ENCODE results near the gene TANC1.
"Not testable (repeated sequence)": the region's sequence is repeated elsewhere in the genome, so short reads cannot be mapped to it uniquely, and the experiment has no call there.

The TANC1 gene

DNA sequence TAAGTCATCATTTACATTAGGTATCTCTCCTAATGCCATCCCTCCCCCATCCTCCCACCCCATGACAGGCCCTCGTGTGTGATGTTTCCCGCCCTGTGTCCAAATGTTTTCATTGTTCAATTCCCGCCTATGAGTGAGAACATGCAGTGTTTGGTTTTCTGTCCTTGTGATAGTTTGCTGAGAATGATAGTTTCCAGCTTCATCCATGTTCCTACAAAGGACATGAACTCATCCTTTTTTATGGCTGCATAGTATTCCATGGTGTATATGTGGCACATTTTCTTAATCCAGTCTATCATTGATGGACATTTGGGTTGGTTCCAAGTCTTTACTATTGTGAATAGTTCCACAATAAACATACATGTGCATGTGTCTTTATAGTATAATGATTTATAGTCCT is 68.0 kb downstream of the TANC1 start:
- H4K8ac ChIP-seq (ENCODE audit: low read depth, low read length); H3K18ac ChIP-seq (ENCODE audit: low read length); H2BK12ac ChIP-seq (ENCODE audit: low read length); H3K4me2 ChIP-seq (ENCODE audit: insufficient read depth, low read length, poor library complexity, severe bottlenecking); H3K27ac ChIP-seq (replicated peaks; ENCODE audit: low read length); H2AFZ ChIP-seq (ENCODE audit: low read length); H3K36me3 ChIP-seq (replicated peaks in 1 of 2; ENCODE audit: control insufficient read depth in 2 of 2, insufficient read depth in 2 of 2, low read length in 2 of 2); H3K79me1 ChIP-seq (ENCODE audit: low read depth, low read length); H3K27me3 ChIP-seq (ENCODE audit: control insufficient read depth in 3 of 3, insufficient read depth in 3 of 3, low read depth in 1 of 3, low read length in 3 of 3); H4K91ac ChIP-seq (ENCODE audit: low read depth, low read length, poor library complexity); DNase-seq (ENCODE audit: low spot score); H3K23ac ChIP-seq (ENCODE audit: low read depth, low read length, poor library complexity); H2BK120ac ChIP-seq (ENCODE audit: low read depth, low read length); H3K9ac ChIP-seq (ENCODE audit: low read depth, low read length, poor library complexity); H3K14ac ChIP-seq (ENCODE audit: low read length); H2BK15ac ChIP-seq (ENCODE audit: low read length); H2AK5ac ChIP-seq (ENCODE audit: low read depth, low read length); H3K4ac ChIP-seq (ENCODE audit: low read length); H3K4me3 ChIP-seq (ENCODE audit: low read length in 2 of 2); H2BK5ac ChIP-seq (ENCODE audit: low read length); H3K9me3 ChIP-seq (replicated peaks in 1 of 2; ENCODE audit: control insufficient read depth in 2 of 2, insufficient read depth in 1 of 2, low read depth in 1 of 2, low read length in 2 of 2): not testable (repeated sequence)
- H3K4me1 ChIP-seq (ENCODE audit: control insufficient read depth in 2 of 2, insufficient read depth in 1 of 2, low read depth in 1 of 2, low read length in 2 of 2): peaks cover 0 to 14% of the 10 kb centered on the region in 2 donors
- WGBS, 2 donors (ENCODE audit: extremely low coverage in 2 of 2, insufficient read length in 2 of 2, insufficient replicate concordance in 1 of 2): no CpG with 5 or more reads among the region's 3 CpGs

DNA sequence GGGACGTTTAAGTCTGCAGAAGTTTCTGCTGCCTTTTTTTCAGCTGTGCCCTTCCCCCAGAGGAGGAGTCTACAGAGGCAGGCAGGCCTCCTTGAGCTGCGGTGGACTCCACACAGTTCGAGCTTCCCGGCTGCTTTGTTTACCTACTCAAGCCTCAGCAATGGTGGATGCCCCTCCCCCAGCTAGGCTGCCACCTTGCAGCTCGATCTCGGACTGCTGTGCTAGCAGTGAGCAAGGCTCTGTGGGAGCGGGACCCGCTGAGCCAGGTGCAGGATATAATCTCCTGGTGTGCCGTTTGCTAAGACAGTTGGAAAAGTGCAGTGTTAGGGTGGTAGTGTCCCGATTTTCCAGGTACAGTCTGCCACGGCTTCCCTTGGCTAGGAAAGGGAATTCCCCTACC is 72.9 kb downstream of the TANC1 start:
- H3K23ac ChIP-seq (ENCODE audit: low read depth, low read length, poor library complexity); H3K4me1 ChIP-seq (ENCODE audit: control insufficient read depth in 2 of 2, insufficient read depth in 1 of 2, low read depth in 1 of 2, low read length in 2 of 2); H3K18ac ChIP-seq (ENCODE audit: low read length); H3K4ac ChIP-seq (ENCODE audit: low read length); H3K9ac ChIP-seq (ENCODE audit: low read depth, low read length, poor library complexity); H3K27ac ChIP-seq (replicated peaks; ENCODE audit: low read length); DNase-seq (ENCODE audit: low spot score); H3K4me2 ChIP-seq (ENCODE audit: insufficient read depth, low read length, poor library complexity, severe bottlenecking); H2AFZ ChIP-seq (ENCODE audit: low read length); H3K27me3 ChIP-seq (ENCODE audit: control insufficient read depth in 3 of 3, insufficient read depth in 3 of 3, low read depth in 1 of 3, low read length in 3 of 3); H2BK15ac ChIP-seq (ENCODE audit: low read length); H3K79me1 ChIP-seq (ENCODE audit: low read depth, low read length); H4K8ac ChIP-seq (ENCODE audit: low read depth, low read length); H4K91ac ChIP-seq (ENCODE audit: low read depth, low read length, poor library complexity); H2BK5ac ChIP-seq (ENCODE audit: low read length); H2BK120ac ChIP-seq (ENCODE audit: low read depth, low read length); H3K14ac ChIP-seq (ENCODE audit: low read length); H2BK12ac ChIP-seq (ENCODE audit: low read length); H2AK5ac ChIP-seq (ENCODE audit: low read depth, low read length); H3K36me3 ChIP-seq (replicated peaks in 1 of 2; ENCODE audit: control insufficient read depth in 2 of 2, insufficient read depth in 2 of 2, low read length in 2 of 2): not testable (repeated sequence)
- no CpG with 5 or more reads among the region's 11 CpGs for WGBS, 2 donors (ENCODE audit: extremely low coverage in 2 of 2, insufficient read length in 2 of 2, insufficient replicate concordance in 1 of 2)
- peak overlapping the region in 1 of 2 donors; percentile 39 for H3K4me3 ChIP-seq (ENCODE audit: low read length in 2 of 2)
- peaks cover 11 to 16% of the 10 kb centered on the region in 2 donors for H3K9me3 ChIP-seq (replicated peaks in 1 of 2; ENCODE audit: control insufficient read depth in 2 of 2, insufficient read depth in 1 of 2, low read depth in 1 of 2, low read length in 2 of 2)

DNA sequence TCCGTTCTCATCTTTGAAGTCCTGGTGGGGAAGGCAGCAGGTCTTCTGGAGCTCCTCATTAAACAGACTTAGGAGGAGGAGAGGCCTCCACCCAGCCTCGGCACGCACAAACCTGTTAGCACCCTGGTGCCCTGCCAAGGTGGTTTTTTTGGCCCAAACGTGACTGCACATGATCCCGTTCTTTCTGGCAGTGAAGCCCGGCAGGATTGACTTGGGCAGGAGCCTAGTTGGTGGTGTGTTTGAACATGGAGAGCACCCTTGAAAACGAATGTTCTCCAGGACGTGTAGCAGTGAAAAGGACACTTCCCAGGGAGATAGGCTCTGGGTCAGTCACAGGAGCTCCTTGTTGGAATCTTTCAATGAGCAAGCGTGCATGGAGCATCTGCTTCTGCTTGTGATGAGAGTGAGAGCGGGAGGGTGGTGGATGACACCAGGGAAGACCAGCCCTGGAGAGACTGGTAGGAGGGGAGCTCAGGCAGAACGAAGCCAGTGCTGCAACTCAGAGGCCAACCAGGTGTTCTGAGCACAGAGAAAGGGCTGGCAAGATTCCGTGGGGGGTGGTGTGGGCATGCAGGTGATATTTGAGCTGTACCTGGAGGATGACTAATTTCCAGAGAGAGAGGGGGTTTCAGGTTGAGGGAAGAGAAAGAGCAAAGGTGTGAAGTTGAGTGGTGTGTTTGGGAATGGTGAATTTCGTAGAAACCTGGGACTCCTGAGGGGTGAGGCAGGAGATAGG is 73.8 kb downstream of the TANC1 start:
- Histone ChIP-seq H3K4ac (ENCODE audit: low read length) (no peak overlapping the region), H2BK15ac (ENCODE audit: low read length) (no peak overlapping the region), H3K36me3 (replicated peaks in 1 of 2; ENCODE audit: control insufficient read depth in 2 of 2, insufficient read depth in 2 of 2, low read length in 2 of 2) (peaks cover 0 to 9% of the 10 kb centered on the region in 2 donors), H2BK120ac (ENCODE audit: low read depth, low read length) (no peak overlapping the region), H3K14ac (ENCODE audit: low read length) (no peak overlapping the region), H3K18ac (ENCODE audit: low read length) (no peak overlapping the region), H2BK5ac (ENCODE audit: low read length) (no peak overlapping the region), H4K91ac (ENCODE audit: low read depth, low read length, poor library complexity) (no peak overlapping the region), H3K9ac (ENCODE audit: low read depth, low read length, poor library complexity) (no peak overlapping the region), H3K4me3 (ENCODE audit: low read length in 2 of 2) (no peak overlapping the region), H2AFZ (ENCODE audit: low read length) (no peak overlapping the region), H3K79me1 (ENCODE audit: low read depth, low read length) (no peaks in the 10 kb centered on the region), H3K27ac (replicated peaks; ENCODE audit: low read length) (no peak overlapping the region), H2BK12ac (ENCODE audit: low read length) (no peak overlapping the region), H3K9me3 (replicated peaks in 1 of 2; ENCODE audit: control insufficient read depth in 2 of 2, insufficient read depth in 1 of 2, low read depth in 1 of 2, low read length in 2 of 2) (peaks cover 11 to 16% of the 10 kb centered on the region in 2 donors), H3K4me2 (ENCODE audit: insufficient read depth, low read length, poor library complexity, severe bottlenecking) (no peak overlapping the region), H3K4me1 (ENCODE audit: control insufficient read depth in 2 of 2, insufficient read depth in 1 of 2, low read depth in 1 of 2, low read length in 2 of 2) (peaks cover 0 to 2% of the 10 kb centered on the region in 2 donors), H3K27me3 (ENCODE audit: control insufficient read depth in 3 of 3, insufficient read depth in 3 of 3, low read depth in 1 of 3, low read length in 3 of 3) (no peaks in the 10 kb centered on the region), H4K8ac (ENCODE audit: low read depth, low read length) (no peak overlapping the region), H3K23ac (ENCODE audit: low read depth, low read length, poor library complexity) (no peak overlapping the region), H2AK5ac (ENCODE audit: low read depth, low read length) (no peak overlapping the region)
- DNase-seq (ENCODE audit: low spot score): no peak
- no CpG with 5 or more reads among the region's 13 CpGs for WGBS, 2 donors (ENCODE audit: extremely low coverage in 2 of 2, insufficient read length in 2 of 2, insufficient replicate concordance in 1 of 2)

GRCh38 chr2:159043710-159044109 is 75.3 kb downstream of the TANC1 start:
- peaks cover 11 to 16% of the 10 kb centered on the region in 2 donors for H3K9me3 ChIP-seq (replicated peaks in 1 of 2; ENCODE audit: control insufficient read depth in 2 of 2, insufficient read depth in 1 of 2, low read depth in 1 of 2, low read length in 2 of 2)
- H2BK12ac ChIP-seq (ENCODE audit: low read length): no peak overlapping the region
- peaks cover 0 to 9% of the 10 kb centered on the region in 2 donors for H3K36me3 ChIP-seq (replicated peaks in 1 of 2; ENCODE audit: control insufficient read depth in 2 of 2, insufficient read depth in 2 of 2, low read length in 2 of 2)
- H3K27ac ChIP-seq (replicated peaks; ENCODE audit: low read length): no peak overlapping the region
- H4K8ac ChIP-seq (ENCODE audit: low read depth, low read length): no peak overlapping the region
- no peak overlapping the region for H2BK15ac ChIP-seq (ENCODE audit: low read length)
- H3K4me1 ChIP-seq (ENCODE audit: control insufficient read depth in 2 of 2, insufficient read depth in 1 of 2, low read depth in 1 of 2, low read length in 2 of 2): peaks cover 0 to 2% of the 10 kb centered on the region in 2 donors
- H3K79me1 ChIP-seq (ENCODE audit: low read depth, low read length): no peaks in the 10 kb centered on the region
- H4K91ac ChIP-seq (ENCODE audit: low read depth, low read length, poor library complexity): no peak overlapping the region
- H3K14ac ChIP-seq (ENCODE audit: low read length): no peak overlapping the region
- no peak for DNase-seq (ENCODE audit: low spot score)
- H2BK120ac ChIP-seq (ENCODE audit: low read depth, low read length): no peak overlapping the region
- no CpG with 5 or more reads among the region's 5 CpGs for WGBS, 2 donors (ENCODE audit: extremely low coverage in 2 of 2, insufficient read length in 2 of 2, insufficient replicate concordance in 1 of 2)
- no peak overlapping the region for H2AFZ ChIP-seq (ENCODE audit: low read length)
- no peak overlapping the region for H3K18ac ChIP-seq (ENCODE audit: low read length)
- no peak overlapping the region for H3K4ac ChIP-seq (ENCODE audit: low read length)
- H3K27me3 ChIP-seq (ENCODE audit: control insufficient read depth in 3 of 3, insufficient read depth in 3 of 3, low read depth in 1 of 3, low read length in 3 of 3): no peaks in the 10 kb centered on the region
- no peak overlapping the region for H3K4me3 ChIP-seq (ENCODE audit: low read length in 2 of 2)
- no peak overlapping the region for H3K4me2 ChIP-seq (ENCODE audit: insufficient read depth, low read length, poor library complexity, severe bottlenecking)
- no peak overlapping the region for H2AK5ac ChIP-seq (ENCODE audit: low read depth, low read length)
- H3K23ac ChIP-seq (ENCODE audit: low read depth, low read length, poor library complexity): no peak overlapping the region
- no peak overlapping the region for H2BK5ac ChIP-seq (ENCODE audit: low read length)
- no peak overlapping the region for H3K9ac ChIP-seq (ENCODE audit: low read depth, low read length, poor library complexity)
